ENCODE measurements around the gene RPL28.

GRCh38 chr19:55345818-55346724 lies 39.7 kb upstream of the RPL28 start:
- TF ChIP-seq CTCF (IDR thresholded peaks at IDR 0.05; ENCODE audit: low read depth, low read length) (no peak), POLR2A (IDR thresholded peaks at IDR 0.05; ENCODE audit: extremely low read depth, insufficient read length) (no peak), MAX (IDR thresholded peaks at IDR 0.05; ENCODE audit: low read depth, low read length) (no peak), MYC (IDR thresholded peaks at IDR 0.05; ENCODE audit: low read depth, low read length) (no peak)

Data from NB4 (cell line).